ENCODE measurements around the gene AGTPBP1. TPM values are rescaled to one million over a fixed set of nuclear protein-coding genes. Genes with fewer than 3 reads are reported as not detected.

Gene AGTPBP1
- total RNA-seq, 1 donor from 2014 or later, result 18.1 TPM

- DNase-seq (ENCODE audit: low spot score), result no peak
Measured at GRCh38 chr9:85717220-85717619, 24.5 kb downstream of the AGTPBP1 start.

DNA sequence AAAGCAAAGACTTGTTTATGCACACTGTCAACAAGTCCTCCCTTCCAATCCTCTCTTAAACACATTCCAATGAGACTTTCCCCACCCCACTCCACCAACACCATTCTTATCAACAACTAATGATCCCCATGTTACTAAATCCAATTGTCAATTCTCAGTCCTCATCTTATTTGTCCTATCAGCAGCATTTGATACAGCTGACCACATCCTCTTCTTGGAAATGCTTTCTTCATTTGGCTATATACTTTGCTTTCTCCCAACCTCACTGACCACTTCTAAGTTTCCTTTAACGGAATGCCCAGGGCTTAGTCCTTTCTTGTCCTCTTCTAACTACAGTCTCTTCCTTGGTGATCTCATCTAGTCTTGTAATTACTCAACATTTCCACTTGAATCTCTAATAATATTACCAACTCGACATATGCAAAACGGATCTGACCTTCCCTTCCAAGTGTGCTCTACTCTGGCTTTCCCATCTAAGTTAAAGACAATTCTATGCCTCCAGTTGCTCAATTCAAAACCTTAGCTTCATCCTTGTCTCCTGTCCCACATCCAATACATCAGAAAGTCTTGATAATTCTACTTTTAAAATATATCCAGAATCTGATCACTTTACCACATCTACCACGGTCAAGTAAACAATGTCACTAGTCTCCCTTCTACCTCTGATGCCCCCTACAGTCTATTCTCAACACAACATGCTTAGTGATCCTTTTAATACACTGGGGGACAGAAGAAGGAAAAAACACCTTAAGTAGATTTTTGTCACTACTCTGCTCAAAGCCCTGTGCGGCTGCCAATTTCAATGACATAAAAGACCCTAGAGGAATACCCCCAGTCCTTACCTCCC lies 25.5 kb downstream of the AGTPBP1 start:
- DNase-seq (ENCODE audit: low spot score), result no peak

- no peak for DNase-seq (ENCODE audit: low spot score)
Measured at GRCh38 chr9:85715587-85715986, 26.2 kb downstream of the AGTPBP1 start.

GRCh38 chr9:85713897-85714296 lies 27.9 kb downstream of the AGTPBP1 start:
- no peak for DNase-seq (ENCODE audit: low spot score)

DNA sequence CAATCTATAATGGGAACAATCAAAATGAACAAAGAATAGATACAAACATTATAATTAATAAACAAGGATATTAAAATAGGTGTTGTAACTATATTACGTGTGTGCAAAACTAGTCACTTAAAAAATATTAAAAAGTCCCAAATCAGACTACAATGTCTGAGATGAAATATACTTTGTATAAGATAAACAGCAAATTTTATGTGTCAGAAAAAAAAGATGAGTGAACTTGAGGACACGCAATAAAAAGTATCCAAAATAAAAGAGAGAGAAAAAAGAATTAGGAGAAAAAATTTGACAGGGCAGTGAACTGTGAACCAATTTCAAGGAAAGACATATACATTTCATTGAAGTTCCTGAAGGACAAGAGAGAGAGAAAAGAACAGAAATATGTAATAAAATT lies 37.0 kb downstream of the AGTPBP1 start:
- no peak for DNase-seq (ENCODE audit: low spot score)

DNA sequence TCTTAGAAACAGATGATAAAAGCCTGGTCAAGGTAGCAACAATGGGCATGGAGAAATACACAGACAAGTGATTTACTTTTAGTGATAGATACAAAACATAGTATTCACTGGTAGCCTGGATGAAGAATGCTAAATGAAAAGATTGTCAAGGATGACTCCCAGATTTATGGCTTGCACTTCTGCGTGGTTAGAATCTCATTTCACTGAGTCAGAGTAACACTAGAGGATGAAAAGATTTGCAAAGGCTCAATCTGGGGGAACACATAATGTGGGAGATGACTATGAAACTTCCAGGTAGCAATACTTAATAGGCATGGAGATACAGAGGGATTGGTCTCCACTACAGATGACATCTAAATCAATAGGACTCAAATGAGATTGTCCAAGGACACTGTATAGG lies 38.4 kb downstream of the AGTPBP1 start:
- DNase-seq (ENCODE audit: low spot score), result no peak

GRCh38 chr9:85702726-85703289 lies 38.9 kb downstream of the AGTPBP1 start:
- DNase-seq (ENCODE audit: low spot score), result no peak

DNA sequence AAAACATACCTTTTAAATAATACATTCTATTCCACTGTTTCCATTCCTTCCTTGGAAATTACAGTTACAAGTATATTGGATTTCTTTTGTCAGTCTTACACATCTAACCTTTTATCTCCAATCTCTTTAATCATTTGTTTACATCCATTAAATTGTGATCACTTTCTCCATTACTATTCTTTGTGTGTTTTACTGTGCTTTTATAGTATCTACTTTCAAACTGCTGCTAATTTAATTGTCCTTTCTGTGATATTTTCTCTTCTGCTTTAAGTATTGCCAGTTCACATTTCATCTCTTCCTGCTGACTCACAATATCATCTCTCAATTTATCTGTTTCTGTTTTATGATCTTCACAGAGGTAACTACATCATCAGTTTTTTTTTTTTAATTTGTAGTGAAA lies 39.6 kb downstream of the AGTPBP1 start:
- DNase-seq (ENCODE audit: low spot score), result no peak

DNA sequence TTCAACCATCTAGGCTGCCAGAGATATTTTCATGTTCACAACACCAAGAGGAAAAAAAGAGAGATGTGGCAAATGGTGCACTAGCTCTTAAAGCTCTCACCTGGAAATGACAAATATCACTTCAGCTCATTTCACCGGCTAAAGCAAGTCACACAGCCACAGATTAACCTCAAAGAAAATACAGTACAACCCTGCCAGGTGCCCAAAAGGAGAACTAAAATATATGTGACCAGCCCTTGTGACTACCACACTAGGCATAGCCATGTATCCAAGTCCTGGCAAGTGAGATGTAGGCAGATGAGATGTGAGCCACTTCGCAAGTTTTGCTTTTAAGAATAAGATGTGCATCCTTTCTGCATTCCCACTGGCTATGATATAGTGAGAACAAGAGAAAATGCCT lies 41.4 kb downstream of the AGTPBP1 start:
- DNase-seq (ENCODE audit: low spot score), result no peak

- DNase-seq (ENCODE audit: low spot score), result no peak
Measured at GRCh38 chr9:85688361-85688760, 53.4 kb downstream of the AGTPBP1 start.

DNA sequence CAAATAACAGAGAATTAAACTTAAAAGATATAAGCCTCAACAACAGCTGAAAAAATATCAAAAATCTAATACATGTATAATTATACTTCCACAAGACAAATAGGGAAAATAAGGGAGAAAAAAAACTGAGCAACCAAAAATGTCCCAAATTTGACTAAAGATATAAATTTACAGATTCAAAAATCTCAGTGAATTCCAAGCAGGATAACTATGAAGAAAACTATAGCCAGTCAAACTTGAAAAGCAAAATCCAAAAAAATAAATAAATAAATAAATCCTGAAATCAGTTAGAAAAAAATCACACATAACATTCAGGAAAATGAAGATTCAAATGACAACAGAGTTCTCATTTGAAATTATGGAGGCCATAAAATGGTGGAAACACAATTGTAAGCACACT lies 56.7 kb downstream of the AGTPBP1 start:
- no peak for DNase-seq (ENCODE audit: low spot score)

DNA sequence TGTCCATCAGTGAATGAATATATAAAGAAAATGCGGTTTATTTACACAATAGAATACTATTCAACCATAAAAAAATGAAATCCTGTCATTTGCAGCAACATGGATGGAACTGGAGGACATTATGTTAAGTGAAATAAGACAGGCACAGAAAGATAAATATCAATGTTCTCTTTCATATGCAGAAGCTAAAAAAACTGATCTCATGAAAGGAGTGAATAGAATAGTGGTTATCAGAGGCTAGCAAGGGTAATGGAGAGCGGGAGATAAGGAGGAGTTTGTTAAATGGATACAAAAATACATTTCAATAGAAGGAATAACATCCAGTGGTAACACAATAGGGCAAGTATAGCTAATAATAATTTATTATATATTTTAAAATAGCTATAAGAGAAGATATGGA lies 65.0 kb downstream of the AGTPBP1 start:
- no peak for DNase-seq (ENCODE audit: low spot score)

GRCh38 chr9:85667374-85667773 lies 74.4 kb downstream of the AGTPBP1 start:
- no peak for DNase-seq (ENCODE audit: low spot score)

- no peak for DNase-seq (ENCODE audit: low spot score)
Measured at GRCh38 chr9:85666086-85666485, 75.7 kb downstream of the AGTPBP1 start.

DNA sequence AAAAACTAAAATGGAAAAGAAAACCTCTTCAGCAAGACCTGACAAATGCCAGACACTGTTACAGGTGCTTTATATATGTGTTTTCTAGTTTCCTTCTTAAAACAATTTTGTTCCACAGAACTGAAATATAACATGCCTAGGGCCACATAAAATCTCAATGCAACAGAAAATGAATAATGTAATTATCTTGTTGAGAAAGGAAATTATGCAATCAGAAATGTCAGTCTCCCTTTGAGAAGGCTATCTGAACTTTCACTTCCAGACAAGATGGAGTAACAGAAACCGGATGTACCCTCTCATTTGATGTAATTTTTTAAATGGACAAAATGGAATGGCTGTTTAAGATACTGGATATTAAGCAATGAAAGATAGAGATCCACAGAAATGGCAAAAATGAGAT lies 79.2 kb downstream of the AGTPBP1 start:
- no peak for DNase-seq (ENCODE audit: low spot score)

DNA sequence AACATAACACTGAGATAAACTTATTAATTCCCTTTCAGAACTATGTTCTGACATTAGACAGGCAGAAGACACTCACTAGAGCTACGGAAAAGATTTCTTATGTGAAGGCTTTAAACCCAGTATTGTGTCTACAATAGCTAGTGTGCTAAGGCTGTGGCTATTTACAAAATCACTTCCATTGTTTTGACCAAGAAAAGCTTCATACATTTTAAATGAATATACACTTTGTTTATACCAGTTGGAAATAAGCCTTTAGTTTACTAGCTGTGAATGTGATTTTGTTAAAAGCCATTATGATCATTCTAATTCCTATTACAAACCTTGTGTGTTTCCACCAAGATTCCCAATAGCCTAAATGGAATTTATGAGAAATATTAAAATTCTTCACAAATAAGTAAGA lies 83.0 kb downstream of the AGTPBP1 start:
- no peak for DNase-seq (ENCODE audit: low spot score)

DNA sequence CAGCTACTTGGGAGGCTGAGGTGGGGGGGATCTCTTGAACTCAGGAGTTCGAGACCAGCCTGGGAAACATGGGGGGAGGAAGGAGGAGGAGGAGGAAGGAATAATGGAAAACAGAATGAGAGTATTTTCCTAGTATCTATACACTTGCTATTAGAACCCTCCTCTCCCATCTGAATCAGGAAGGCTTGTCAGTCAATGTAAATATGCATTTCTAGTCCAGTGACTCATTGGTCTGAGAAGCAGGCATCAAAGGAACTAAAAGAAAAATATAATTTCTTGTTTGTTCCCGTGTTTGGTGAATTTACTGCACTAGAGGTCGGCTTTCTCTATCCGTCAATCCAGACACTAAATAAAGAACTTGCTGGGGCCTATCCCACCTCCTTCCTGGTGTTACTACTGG lies 88.6 kb downstream of the AGTPBP1 start:
- no peak for DNase-seq (ENCODE audit: low spot score)

DNA sequence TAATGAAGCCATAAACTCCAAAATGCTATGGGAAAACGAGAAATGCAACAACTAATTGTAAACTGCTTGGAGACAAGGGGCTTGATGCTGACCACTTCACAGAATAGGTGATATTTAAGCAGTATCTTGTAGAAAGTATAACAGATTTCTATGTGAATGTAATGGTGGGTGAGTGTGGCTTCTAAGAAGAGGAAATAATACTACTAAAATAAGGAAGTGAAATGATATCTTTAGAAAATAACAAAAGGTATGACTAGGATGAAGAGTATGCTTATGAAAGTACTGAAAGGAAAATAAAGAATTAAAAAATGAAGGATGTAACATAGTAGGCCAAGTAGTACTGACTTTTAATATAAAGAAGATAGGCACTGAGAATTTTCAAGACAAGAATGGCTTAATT lies 94.2 kb downstream of the AGTPBP1 start:
- DNase-seq (ENCODE audit: low spot score), result no peak

DNA sequence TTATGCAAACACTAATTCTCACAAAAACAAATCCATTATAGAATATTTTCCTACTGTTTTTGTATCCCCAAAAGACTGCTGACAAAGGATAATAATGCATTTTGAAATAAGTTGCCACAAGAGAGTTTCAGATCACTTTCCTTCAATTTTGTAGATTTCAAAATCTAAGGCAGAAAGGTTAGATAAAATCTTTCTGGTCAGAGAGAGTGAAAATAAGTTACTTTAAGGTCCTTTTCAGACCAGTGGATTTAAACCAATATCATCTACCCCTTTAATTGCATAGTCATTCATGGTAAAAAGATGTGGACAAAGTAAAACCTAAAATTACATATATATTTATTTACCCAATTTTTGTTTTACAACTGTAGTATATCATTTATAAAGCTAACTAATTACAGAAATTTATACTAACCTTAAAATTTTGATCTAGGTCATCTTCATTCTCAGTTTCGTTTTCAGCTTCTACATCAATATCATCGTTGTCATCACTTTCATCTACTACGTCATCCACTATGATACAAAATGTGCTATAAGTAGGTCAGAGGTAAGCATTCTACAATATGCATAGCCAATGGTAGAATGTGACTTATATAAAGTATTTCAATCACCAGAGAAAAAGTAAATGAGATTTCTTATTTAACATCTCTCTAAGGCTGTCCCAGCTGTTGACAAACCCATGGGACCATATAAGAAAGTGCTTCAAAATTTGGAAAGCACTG lies 95.7 kb downstream of the AGTPBP1 start:
- DNase-seq (ENCODE audit: low spot score), result no peak

DNA sequence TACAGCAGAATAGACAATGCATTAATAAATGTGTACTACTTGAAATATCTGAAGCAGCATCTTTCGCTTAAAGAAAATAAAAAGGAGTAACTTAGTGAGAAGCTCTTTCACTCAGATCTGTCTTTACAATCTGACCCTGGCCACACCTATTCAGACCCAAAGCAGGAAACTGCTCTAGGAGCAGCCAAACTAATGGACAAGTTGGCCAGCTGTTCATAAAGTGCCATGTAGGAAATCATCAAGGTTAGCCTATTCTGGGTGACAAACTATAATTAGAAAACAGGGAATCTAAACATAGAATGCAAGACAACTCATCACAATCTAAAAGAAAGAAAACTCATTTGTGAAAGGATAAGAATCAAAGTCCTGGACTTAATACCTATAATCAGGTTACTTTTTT lies 101.3 kb downstream of the AGTPBP1 start:
- DNase-seq (ENCODE audit: low spot score), result no peak

DNA sequence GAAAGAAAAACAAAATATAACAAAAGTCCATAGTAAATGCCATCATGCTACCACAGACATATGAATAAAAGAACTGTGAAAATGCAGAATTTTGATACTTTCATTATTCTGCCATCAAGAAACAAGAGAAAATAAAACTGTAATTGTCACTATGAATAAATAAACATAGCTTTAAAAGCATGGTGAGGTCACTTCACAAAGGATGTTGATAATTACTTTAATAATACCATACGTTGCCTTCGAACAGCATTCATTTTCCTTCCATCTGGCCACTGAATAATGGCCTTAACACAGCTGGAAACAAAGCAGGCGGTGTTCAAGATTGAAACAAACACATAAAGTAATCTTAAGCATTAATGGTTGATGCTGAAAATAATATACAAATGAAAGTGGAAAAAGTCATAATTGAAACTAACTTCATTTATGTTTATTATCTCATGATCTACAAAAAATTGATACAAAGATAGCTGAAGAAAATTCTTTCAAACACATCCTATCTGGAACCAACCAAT lies 102.0 kb downstream of the AGTPBP1 start:
- DNase-seq (ENCODE audit: low spot score), result no peak

GRCh38 chr9:85631809-85632208 lies 109.9 kb downstream of the AGTPBP1 start:
- no peak for DNase-seq (ENCODE audit: low spot score)

DNA sequence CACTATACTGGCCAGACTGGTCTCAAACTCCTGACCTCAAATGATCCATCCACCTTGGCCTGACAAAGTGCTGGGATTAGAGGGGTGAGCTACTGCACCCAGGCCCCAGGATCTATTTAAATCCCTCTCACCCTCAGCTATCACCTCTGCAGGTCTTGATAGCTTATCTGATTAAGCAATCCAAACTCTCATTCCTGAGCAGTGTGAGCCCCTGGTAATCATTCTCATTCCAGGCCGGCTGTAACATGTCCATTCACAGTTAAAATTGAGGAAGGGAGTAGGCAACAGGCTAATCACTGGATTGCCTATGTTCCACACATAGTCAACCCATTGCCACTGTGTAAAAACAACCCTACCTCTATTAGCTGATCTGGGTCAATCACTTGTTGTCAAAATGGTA lies 111.1 kb downstream of the AGTPBP1 start:
- DNase-seq (ENCODE audit: low spot score), result no peak
